Hematopoietic multipotent progenitor cell treated with erythropoietin and hydrocortisone succinate and interleukin-3 and kit ligand, for 15 days (in vitro differentiated cells): ENCODE data around the gene IL9R.
"Not testable (repeated sequence)": the region's sequence is repeated elsewhere in the genome, so short reads cannot be mapped to it uniquely, and the experiment has no call there.

Source experiments
- DNase-seq: peaks from one replicate; pipeline ENCODE4 v3.0.0-alpha.2; 2015; ENCODE audit warnings: low spot score

IL9R gene

GRCh38 chrX:155998761-155999510 lies 1.4 kb downstream of the IL9R start:
- no peak for DNase-seq

GRCh38 chrX:155999751-156000150 lies 2.3 kb downstream of the IL9R start:
- not testable (repeated sequence) for DNase-seq

DNA sequence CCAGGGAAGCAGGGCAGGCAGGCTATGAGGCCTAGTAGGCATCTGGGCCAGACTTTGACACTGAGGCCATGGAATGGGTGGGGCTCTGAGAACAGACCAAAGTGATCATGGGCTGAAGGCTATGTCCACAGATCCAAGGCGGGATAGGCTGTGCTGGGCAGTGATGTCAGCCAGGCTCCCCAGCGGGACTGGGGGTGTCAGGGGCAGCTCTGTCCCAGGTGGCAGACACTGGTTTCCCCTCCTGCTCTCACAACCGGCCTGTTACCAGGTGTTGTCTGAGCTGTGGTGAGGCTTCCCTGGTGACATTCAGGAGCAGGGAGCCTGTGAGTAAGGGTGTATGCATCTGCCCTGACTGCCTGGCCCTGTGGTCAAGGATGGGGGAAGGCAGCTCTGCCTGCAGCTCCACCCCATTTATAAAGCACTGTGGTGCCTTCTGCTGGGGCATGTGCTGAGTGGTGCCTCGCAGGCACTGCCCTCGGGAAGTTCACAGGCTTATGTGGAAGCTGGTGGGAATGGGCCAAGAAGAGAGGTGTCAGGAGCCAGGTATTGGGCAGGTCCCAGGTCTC lies 2.9 kb downstream of the IL9R start:
- no peak for DNase-seq

DNA sequence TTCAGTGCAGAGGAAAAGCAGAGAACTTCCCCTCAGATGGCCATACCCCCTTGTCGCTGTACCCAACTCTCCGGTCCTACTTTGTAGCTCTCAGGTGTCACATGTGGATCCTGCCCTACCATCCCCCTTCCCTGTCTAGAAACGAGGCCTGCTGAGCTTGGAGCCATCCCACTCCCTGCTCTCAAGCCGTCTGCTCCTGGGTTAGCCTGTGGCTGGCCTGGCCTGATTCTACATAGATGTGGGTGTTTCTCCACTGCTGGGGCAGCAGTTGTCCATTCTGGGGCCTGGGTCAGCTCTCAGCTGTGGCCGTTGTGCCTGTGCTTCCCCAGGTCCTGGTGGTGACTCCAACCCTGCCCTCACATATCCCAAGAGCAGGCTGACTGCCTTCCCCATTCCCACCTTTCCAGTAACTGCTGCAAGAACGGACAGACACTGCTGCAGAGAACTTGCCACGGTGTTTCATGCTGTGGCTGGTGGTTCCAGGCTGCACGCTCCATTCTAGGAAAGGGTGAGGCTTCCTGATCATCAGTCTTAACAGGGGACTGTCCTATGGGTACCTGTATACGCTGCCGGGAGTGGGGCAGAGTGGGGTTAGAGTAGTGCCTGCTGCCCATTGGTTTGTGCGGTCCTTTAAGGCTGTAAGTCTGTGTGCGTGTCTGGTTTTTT lies 3.6 kb downstream of the IL9R start:
- no peak for DNase-seq

- DNase-seq = no peak
Observed at GRCh38 chrX:156001667-156002021, 4.1 kb downstream of the IL9R start.

GRCh38 chrX:156002507-156002906 lies 5.0 kb downstream of the IL9R start:
- no peak for DNase-seq

- DNase-seq = no peak
Observed at GRCh38 chrX:156003486-156004185, 6.1 kb downstream of the IL9R start.

- no peak for DNase-seq
Observed at GRCh38 chrX:156004256-156004655, 6.8 kb downstream of the IL9R start.

DNA sequence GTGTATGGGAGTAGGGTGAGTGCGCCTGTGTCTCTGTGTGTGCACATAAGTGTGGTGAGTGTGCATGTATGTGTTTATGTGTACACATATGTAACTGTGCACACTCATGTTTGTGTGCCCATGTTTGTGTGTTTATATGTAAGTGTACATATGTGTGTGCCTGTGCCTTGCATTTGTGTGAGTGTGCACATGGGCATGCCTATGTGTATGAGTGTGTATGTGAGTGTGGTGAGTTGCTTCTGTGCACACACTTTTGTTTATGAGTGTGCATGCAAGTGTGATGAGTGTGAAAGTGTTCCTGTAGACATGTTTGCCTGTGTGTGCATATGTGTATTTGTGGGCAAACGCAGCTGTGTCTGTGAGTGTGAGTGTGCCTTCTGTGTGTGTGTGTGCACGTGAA lies 7.2 kb downstream of the IL9R start:
- DNase-seq = no peak

DNA sequence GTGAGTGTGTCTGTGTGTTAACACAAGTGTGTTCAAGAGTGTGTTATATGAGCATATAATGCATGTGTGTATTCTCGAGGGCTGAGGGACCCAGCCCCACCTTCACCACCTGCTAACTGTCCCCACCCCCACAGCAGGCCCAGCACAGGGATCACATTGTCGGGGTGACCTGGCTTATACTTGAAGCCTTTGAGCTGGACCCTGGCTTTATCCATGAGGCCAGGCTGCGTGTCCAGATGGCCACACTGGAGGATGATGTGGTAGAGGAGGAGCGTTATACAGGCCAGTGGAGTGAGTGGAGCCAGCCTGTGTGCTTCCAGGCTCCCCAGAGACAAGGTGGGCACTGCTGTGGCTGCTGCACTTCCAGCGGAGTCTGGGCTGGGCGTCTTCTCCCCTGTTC lies 7.6 kb downstream of the IL9R start:
- DNase-seq = no peak

DNA sequence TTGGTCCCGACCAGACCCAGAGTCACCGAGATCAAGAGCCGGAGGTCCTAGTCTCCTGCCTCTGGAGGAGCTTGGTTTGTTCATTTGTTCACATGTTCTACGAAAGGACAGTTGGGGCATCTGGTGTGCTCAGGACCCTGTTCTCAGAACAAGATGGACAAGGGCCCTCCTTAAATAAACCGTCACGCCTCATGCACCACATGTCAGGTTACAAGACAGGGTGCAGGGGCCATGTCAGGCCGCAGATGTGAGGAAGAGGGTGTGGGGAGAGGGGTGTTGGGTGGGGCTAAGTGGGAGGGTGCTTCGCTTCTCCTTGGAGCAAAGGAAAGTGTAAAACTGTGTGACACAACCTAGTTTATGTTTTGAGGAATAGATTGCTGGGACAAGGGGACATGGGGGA lies 9.0 kb downstream of the IL9R start:
- not testable (repeated sequence) for DNase-seq

- DNase-seq = not testable (repeated sequence)
Observed at GRCh38 chrX:156008379-156008778, 10.9 kb downstream of the IL9R start.

DNA sequence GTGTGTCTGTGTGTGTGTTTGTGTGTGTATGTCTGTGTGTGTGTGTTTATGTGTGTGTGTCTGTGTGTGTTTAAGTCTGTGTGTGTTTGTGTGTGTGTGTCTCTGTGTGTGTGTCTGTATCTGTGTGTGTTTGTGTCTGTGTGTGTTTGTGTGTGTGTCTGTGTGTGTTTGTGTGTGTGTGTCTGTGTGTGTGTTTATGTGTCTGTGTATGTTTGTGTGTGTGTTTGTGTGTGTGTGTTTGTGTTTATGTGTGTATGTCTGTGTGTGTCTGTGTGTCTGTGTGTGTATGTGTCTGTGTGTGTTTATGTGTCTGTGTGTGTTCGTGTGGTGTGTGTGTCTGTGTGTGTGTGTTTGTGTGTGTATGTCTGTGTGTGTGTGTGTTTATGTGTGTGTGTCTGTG lies 11.4 kb downstream of the IL9R start:
- DNase-seq = no peak

DNA sequence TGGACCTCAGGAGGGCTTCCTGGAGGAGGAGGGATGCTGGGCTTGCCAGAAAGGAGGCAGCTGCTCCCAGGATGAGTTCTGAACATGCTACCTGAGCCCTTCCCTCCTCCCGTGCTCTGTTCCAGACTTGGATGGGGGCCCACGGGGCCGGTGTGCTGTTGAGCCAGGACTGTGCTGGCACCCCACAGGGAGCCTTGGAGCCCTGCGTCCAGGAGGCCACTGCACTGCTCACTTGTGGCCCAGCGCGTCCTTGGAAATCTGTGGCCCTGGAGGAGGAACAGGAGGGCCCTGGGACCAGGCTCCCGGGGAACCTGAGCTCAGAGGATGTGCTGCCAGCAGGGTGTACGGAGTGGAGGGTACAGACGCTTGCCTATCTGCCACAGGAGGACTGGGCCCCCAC lies 12.2 kb downstream of the IL9R start:
- not testable (repeated sequence) for DNase-seq

- not testable (repeated sequence) for DNase-seq
Observed at GRCh38 chrX:156013286-156013953, 15.9 kb downstream of the IL9R start.

DNA sequence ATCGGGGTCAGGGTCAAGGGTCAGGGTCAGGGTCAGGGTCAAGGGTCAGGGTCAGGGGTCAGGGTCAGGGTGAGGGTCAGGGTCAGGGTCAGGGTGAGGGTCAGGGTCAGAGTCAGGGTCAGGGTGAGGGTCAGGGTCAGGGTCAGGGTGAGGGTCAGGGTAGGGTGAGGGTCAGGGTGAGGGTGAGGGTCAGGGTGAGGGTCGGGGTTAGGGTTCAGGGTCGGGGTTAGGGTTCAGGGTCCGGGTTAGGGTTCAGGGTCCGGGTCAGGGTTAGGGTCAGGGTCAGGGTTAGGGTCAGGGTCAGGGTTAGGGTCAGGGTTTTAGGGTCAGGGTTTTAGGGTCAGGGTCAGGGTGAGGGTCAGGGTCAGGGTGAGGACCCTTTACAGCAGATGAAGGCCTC lies 22.4 kb downstream of the IL9R start:
- DNase-seq = not testable (repeated sequence)

- DNase-seq = not testable (repeated sequence)
Observed at GRCh38 chrX:156023002-156023401, 25.5 kb downstream of the IL9R start.

DNA sequence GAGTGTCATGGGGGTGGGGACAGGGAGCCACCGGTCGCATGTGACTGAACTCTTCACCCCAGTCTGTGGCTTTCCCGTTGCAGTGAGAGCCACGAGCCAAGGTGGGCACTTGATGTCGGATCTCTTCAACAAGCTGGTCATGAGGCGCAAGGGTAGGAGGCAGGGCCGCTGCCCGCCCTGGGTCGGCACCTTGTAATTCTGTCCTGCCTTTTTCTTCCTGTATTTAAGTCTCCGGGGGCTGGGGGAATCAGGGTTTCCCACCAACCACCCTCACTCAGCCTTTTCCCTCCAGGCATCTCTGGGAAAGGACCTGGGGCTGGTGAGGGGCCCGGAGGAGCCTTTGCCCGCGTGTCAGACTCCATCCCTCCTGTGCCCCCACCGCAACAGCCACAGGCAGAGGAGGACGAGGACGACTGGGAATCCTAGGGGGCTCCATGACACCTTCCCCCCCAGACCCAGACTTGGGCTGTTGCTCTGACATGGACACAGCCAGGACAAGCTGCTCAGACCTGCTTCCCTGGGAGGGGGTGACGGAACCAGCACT lies 27.5 kb downstream of the IL9R start:
- not testable (repeated sequence) for DNase-seq

- not testable (repeated sequence) for DNase-seq
Observed at GRCh38 chrX:156028653-156029237, 31.2 kb downstream of the IL9R start.

- not testable (repeated sequence) for DNase-seq
Observed at GRCh38 chrX:156029296-156029695, 31.8 kb downstream of the IL9R start.

DNA sequence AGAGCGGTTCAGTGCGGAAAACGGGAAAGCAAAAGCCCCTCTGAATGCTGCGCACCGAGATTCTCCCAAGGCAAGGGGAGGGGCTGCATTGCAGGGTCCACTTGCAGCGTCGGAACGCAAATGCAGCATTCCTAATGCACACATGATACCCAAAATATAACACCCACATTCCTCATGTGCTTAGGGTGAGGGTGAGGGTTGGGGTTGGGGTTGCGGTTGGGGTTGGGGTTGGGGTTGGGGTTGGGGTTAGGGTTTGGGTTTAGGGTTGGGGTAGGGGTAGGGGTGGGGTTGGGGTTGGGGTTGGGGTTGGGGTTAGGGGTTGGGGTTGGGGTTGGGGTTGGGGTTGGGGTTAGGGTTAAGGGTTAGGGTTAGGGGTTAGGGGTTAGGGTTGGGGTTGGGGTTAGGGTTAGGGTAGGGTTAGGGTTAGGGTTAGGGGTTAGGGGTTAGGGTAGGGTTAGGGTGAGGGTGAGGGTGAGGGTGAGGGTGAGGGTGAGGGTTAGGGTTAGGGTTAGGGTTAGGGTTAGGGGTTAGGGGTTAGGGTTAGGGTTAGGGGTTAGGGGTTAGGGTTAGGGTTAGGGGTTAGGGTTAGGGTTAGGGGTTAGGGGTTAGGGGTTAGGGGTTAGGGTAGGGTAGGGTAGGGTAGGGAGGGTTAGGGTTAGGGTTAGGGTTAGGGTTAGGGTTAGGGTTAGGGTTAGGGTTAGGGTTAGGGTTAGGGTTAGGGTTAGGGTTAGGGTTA lies 32.4 kb downstream of the IL9R start:
- not testable (repeated sequence) for DNase-seq
